Spleen (tissue), 11 donors: ENCODE data around the gene C19orf12. TPM values are rescaled to one million over a fixed set of nuclear protein-coding genes. Genes with fewer than 3 reads are reported as not detected.

Experiments used
- DNase-seq: peaks from one replicate; pipeline ENCODE4 v3.0.0-alpha.2; 2020
- H3K27ac ChIP-seq, 8 donors: fragments of 200-600 bp; sonication (generic) in 7 of 8; 1 replicate in 4 of 8; 2 replicates in 4 of 8; pipeline versions ENCODE4 v1.5.0 to v1.8.0; 2016 to 2021; ENCODE audit warnings: inconsistent platforms in 4 of 8, mild to moderate bottlenecking in 4 of 8, moderate library complexity in 1 of 8
- H3K27me3 ChIP-seq, 7 donors: fragments of 200-600 bp; sonication (generic) in 6 of 7; replicated peaks in 1 of 7; 1 replicate in 4 of 7; 2 replicates in 3 of 7; pipeline versions ENCODE4 v1.5.0 to v1.8.0; 2016 to 2021; ENCODE audit warnings: inconsistent platforms in 3 of 7, mild to moderate bottlenecking in 1 of 7
- H3K36me3 ChIP-seq, 6 donors: fragments of 200-600 bp; sonication (generic) in 5 of 6; 1 replicate in 4 of 6; 2 replicates in 2 of 6; pipeline versions ENCODE4 v1.5.0 to v1.8.0; 2016 to 2021; ENCODE audit warnings: inconsistent platforms in 2 of 6
- H3K4me1 ChIP-seq, 6 donors: fragments of 200-600 bp; sonication (generic) in 5 of 6; 1 replicate in 3 of 6; 2 replicates in 3 of 6; pipeline versions ENCODE4 v1.5.0 to v1.8.0; 2016 to 2021; ENCODE audit warnings: inconsistent platforms in 3 of 6
- H3K4me3 ChIP-seq, 8 donors: fragments of 200-600 bp; sonication (generic) in 7 of 8; 1 replicate in 4 of 8; 2 replicates in 4 of 8; pipeline versions ENCODE4 v1.5.0 to v1.8.0; 2016 to 2021; ENCODE audit warnings: inconsistent platforms in 4 of 8, mild to moderate bottlenecking in 4 of 8, moderate library complexity in 2 of 8
- H3K9me3 ChIP-seq, 8 donors: fragments of 200-600 bp; sonication (generic) in 7 of 8; 1 replicate in 4 of 8; 2 replicates in 4 of 8; pipeline versions ENCODE4 v1.5.0 to v1.8.0; 2016 to 2021; ENCODE audit warnings: inconsistent platforms in 4 of 8
- POLR2A ChIP-seq, 3 donors: fragments of 450-650 bp; IDR thresholded peaks; one replicate each; pipeline ENCODE4 v1.5.1; 2017; ENCODE audit warnings: antibody characterized with exemption in 3 of 3, mild to moderate bottlenecking in 1 of 3
- POLR2AphosphoS5 ChIP-seq, 3 donors: sonication (generic); formaldehyde crosslinking; IDR thresholded peaks; one replicate each; pipeline ENCODE4 v1.5.1; 2017; ENCODE audit warnings: antibody characterized with exemption in 3 of 3
- WGBS, 5 donors: extraction: QIAGEN DNeasy Blood & Tissue Kit in 3 of 5; methylation state at CpG; one replicate each; pipeline versions ENCODE4 v1.1.5 to v1.1.7; 2013 to 2018; 5-methylcytosine and 5-hydroxymethylcytosine counted together
- intact Hi-C: fragments of 100-400 bp; cut with DNase I; formaldehyde crosslinking; loops from one replicate; pipeline ENCODE4 v1.15.0; 2023; ENCODE audit warnings: low total_unique reads
- polyA plus RNA-seq, 3 donors: library from polyadenylated mRNA; stranded (reverse); fragments of 200-250 nt; gene quantifications; one replicate each; pipeline ENCODE4 v1.2.1, GENCODE V29; 2013
- total RNA-seq, 7 donors: library from RNA; depleted of rRNA in 3 of 7; stranded (reverse); fragments of >200 nt in 3 of 7; fragmentation: NEBNext Ultra II Directional in 4 of 7; extraction: Animal tissue kit (Norgen Biotek cat#: 25700) in 4 of 7; gene quantifications; one replicate each; pipeline versions ENCODE4 v1.1.0 to v1.2.1, GENCODE V29; 2016 to 2021
- TF ChIP-seq, protein P1 (sequence below), 11 experiments: fragments of 200-600 bp in 7 of 11; fragments of 450-650 bp in 4 of 11; sonication (generic) in 4 of 11; IDR thresholded peaks in 8 of 11; conservative IDR thresholded peaks in 3 of 11; 1 replicate in 7 of 11; 2 replicates in 4 of 11; pipeline versions ENCODE4 v1.4.0 to v1.8.0; 2016 to 2021; ENCODE audit warnings: antibody characterized with exemption in 11 of 11, inconsistent platforms in 4 of 11, mild to moderate bottlenecking in 1 of 11
- donor health status: healthy with polysubstance abuse.
- donor health status: DM: no; HTN: no; CAD: no; lungs with moderate emphysema.
- donor health status: DM: no; HTN: no; CAD: no.
- donor health status: Bipolar disorder and iron deficiency.
- donor health status: healthy.
- donor health status: DM: no; HTN: no; CAD: no.
- donor health status: DM: yes; HTN: yes; CAD: no.

Gene C19orf12
- total and polyA plus RNA-seq, 10 donors = 13.8 to 36.9 (median 27.5) TPM

DNA sequence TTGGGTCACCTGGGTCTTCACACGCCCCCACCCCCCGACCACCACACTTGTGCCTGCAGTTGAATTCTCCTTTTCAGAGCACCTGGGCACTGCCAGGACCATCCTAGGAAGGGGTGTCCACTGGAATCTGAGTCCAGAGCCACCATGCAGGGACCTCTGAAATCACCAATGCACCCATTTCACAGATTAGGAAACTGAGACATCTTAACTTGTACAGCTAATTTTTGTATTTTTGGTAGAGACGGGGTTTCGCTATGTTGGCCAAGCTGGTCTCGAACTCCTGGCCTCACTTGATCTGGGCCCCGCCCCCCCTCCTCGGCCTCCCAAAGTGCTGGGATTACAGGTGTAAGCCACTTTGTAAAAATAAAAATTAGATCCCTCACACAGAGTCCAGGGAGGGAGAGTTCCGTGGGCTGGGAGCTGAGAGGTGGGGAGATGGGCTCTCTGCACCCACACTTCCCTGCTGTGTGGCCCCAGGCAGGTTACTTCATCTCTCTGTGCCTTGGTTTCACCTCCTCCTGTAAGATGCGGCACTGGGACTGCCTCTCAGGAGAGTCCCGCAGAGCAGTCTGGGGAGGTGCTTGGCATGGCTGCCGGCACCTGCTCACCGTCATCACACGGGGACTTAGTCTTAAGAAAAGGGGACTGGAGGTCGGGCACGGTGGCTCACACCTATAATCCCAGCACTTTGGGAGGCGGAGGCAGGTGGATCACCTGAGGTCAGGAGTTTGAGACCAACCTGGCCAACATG is 45.9 kb upstream of the C19orf12 start:
- intact Hi-C loops = loop anchor here (5.0 kb wide), 1 partner anchor 111 kb away; no protein-coding TSS in a partner anchor
- 92 to 95% (median 92%) methylated on average over 14 to 16 of the region's 16 CpGs for WGBS, 5 donors
- TF ChIP-seq, protein P1, sequence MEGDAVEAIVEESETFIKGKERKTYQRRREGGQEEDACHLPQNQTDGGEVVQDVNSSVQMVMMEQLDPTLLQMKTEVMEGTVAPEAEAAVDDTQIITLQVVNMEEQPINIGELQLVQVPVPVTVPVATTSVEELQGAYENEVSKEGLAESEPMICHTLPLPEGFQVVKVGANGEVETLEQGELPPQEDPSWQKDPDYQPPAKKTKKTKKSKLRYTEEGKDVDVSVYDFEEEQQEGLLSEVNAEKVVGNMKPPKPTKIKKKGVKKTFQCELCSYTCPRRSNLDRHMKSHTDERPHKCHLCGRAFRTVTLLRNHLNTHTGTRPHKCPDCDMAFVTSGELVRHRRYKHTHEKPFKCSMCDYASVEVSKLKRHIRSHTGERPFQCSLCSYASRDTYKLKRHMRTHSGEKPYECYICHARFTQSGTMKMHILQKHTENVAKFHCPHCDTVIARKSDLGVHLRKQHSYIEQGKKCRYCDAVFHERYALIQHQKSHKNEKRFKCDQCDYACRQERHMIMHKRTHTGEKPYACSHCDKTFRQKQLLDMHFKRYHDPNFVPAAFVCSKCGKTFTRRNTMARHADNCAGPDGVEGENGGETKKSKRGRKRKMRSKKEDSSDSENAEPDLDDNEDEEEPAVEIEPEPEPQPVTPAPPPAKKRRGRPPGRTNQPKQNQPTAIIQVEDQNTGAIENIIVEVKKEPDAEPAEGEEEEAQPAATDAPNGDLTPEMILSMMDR (IDR thresholded peaks at IDR 0.05 in 8 of 11, conservative IDR thresholded peaks at IDR 0.05 in 3 of 11) = no peak
- TF ChIP-seq POLR2A (IDR thresholded peaks at IDR 0.05) (no peak), POLR2AphosphoS5 (IDR thresholded peaks at IDR 0.05) (no peak)
- no peak for DNase-seq
- H3K27me3 ChIP-seq = peaks cover 0 to 23% (median 0%) of the 10 kb centered on the region in 7 donors
- H3K4me3 ChIP-seq = peak overlapping the region in 1 of 8 donors; percentile 53
- no peaks in the 10 kb centered on the region for H3K36me3 ChIP-seq
- H3K27ac ChIP-seq = no peak overlapping the region
- H3K9me3 ChIP-seq = no peaks in the 10 kb centered on the region
- H3K4me1 ChIP-seq = peaks cover 0 to 10% (median 6%) of the 10 kb centered on the region in 6 donors

DNA sequence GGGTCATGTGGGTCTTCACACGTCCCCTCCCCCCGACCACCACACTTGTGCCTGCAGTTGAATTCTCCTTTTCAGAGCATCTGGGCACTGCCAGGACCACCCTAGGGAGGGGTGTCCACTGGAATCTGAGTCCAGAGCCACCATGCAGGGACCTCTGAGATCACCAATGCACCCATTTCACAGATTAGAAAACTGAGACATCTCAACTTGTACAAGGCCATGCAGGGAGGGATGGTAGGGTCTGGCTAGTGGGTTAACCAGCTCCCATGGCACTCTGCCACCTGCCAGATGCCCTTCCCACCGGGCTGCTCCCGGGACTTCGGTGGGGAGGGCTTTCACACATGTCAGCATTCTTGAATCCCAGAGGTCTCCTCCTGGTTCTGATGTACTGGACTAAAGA is 44.3 kb upstream of the C19orf12 start:
- 38 to 85% (median 83%) methylated on average over 2 to 5 of the region's 5 CpGs for WGBS, 5 donors
- TF ChIP-seq, protein P1 (IDR thresholded peaks at IDR 0.05 in 8 of 11, conservative IDR thresholded peaks at IDR 0.05 in 3 of 11) = no peak
- TF ChIP-seq POLR2AphosphoS5 (IDR thresholded peaks at IDR 0.05) (no peak), POLR2A (IDR thresholded peaks at IDR 0.05) (no peak)
- Histone ChIP-seq H3K27me3 (peaks cover 0 to 18% (median 0%) of the 10 kb centered on the region in 7 donors), H3K27ac (no peak overlapping the region), H3K9me3 (no peaks in the 10 kb centered on the region), H3K4me1 (peaks cover 0 to 10% (median 6%) of the 10 kb centered on the region in 6 donors), H3K4me3 (no peak overlapping the region), H3K36me3 (no peaks in the 10 kb centered on the region)
- no peak for DNase-seq
- intact Hi-C loops = no loop called here

DNA sequence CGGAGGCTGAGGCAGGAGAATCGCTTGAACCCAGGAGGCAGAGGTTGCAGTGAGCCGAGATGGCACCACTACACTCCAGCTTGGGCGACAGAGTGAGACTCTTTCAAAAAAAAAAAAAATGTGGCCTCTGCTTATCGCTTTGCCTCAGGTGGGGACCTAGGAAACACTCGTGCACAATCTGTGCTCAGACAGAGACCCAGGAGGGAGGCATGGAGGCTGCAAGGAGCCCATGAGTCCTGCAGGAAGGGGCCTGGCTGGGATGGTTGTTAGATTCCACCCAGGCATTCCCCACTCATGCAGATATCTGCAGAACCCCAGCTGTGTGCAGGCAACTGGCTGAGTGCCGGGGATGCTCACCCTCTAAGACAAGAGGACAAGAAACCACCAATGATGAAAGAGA is 43.8 kb upstream of the C19orf12 start:
- H3K27me3 ChIP-seq = peaks cover 0 to 18% (median 0%) of the 10 kb centered on the region in 7 donors
- H3K9me3 ChIP-seq = no peaks in the 10 kb centered on the region
- WGBS, 5 donors = 82 to 94% (median 93%) methylated on average over 7 of the region's 7 CpGs
- no peaks in the 10 kb centered on the region for H3K36me3 ChIP-seq
- H3K4me3 ChIP-seq = no peak overlapping the region
- no peak for DNase-seq
- H3K27ac ChIP-seq = no peak overlapping the region
- intact Hi-C loops = no loop called here
- peaks cover 0 to 10% (median 6%) of the 10 kb centered on the region in 6 donors for H3K4me1 ChIP-seq
- TF ChIP-seq POLR2A (IDR thresholded peaks at IDR 0.05) = no peak
- no peak for TF ChIP-seq POLR2AphosphoS5 (IDR thresholded peaks at IDR 0.05)
- TF ChIP-seq, protein P1 (IDR thresholded peaks at IDR 0.05 in 8 of 11, conservative IDR thresholded peaks at IDR 0.05 in 3 of 11) = no peak

DNA sequence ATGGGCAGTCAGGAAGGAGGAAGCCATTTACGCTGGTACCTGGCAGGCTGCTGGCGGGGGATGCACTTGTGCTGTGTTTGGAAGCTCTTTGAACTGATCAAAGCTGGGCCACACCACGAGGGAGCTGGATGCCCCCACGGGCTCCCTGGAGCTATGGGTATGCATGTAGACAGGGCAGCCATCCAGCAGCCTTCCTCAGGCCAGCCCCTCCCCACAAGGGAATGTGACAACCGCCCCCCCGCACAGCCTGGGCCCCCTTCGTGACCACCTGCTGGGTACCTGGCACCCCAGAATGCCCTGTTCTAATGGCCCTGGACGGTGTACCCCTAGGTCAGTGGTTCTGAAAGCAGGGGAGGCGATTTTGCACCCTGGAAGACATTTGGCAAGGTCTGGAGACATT is 42.5 kb upstream of the C19orf12 start:
- no peak overlapping the region for H3K27ac ChIP-seq
- no peaks in the 10 kb centered on the region for H3K9me3 ChIP-seq
- WGBS, 5 donors = 60 to 85% (median 83%) methylated on average over 4 to 9 of the region's 9 CpGs
- intact Hi-C loops = no loop called here
- H3K36me3 ChIP-seq = no peaks in the 10 kb centered on the region
- no peak overlapping the region for H3K4me3 ChIP-seq
- TF ChIP-seq, protein P1 (IDR thresholded peaks at IDR 0.05 in 8 of 11, conservative IDR thresholded peaks at IDR 0.05 in 3 of 11) = no peak
- TF ChIP-seq POLR2AphosphoS5 (IDR thresholded peaks at IDR 0.05) (no peak), POLR2A (IDR thresholded peaks at IDR 0.05) (no peak)
- peaks cover 0 to 26% (median 0%) of the 10 kb centered on the region in 7 donors for H3K27me3 ChIP-seq
- H3K4me1 ChIP-seq = peaks cover 0 to 10% (median 6%) of the 10 kb centered on the region in 6 donors
- no peak for DNase-seq
